ES-I3 (cell line): ENCODE measurements around the gene PAM16.
A peak's percentile ranks its signal among the peaks of the same experiment; 100 is the strongest.
"Not testable (repeated sequence)": the region's sequence is repeated elsewhere in the genome, so short reads cannot be mapped to it uniquely, and the experiment has no call there.

Experiments
- H3K36me3 ChIP-seq: 2 replicates; pipeline ENCODE4 v1.6.1; 2013; ENCODE audit warnings: mild to moderate bottlenecking, low read length, control low read depth, moderate library complexity; ENCODE audit not compliant: insufficient read depth
- H3K4me1 ChIP-seq: 2 replicates; pipeline ENCODE4 v1.6.1; 2013; ENCODE audit warnings: mild to moderate bottlenecking, control low read depth, low read length; ENCODE audit not compliant: insufficient read depth
- H3K9ac ChIP-seq: 2 replicates; pipeline ENCODE4 v1.6.1; 2013; ENCODE audit warnings: low read depth, mild to moderate bottlenecking, low read length, moderate library complexity
- H3K9me3 ChIP-seq: 2 replicates; pipeline ENCODE4 v1.6.1; 2013; ENCODE audit warnings: mild to moderate bottlenecking, low read length, moderate library complexity; ENCODE audit not compliant: control insufficient read depth, insufficient read depth

Gene PAM16

DNA sequence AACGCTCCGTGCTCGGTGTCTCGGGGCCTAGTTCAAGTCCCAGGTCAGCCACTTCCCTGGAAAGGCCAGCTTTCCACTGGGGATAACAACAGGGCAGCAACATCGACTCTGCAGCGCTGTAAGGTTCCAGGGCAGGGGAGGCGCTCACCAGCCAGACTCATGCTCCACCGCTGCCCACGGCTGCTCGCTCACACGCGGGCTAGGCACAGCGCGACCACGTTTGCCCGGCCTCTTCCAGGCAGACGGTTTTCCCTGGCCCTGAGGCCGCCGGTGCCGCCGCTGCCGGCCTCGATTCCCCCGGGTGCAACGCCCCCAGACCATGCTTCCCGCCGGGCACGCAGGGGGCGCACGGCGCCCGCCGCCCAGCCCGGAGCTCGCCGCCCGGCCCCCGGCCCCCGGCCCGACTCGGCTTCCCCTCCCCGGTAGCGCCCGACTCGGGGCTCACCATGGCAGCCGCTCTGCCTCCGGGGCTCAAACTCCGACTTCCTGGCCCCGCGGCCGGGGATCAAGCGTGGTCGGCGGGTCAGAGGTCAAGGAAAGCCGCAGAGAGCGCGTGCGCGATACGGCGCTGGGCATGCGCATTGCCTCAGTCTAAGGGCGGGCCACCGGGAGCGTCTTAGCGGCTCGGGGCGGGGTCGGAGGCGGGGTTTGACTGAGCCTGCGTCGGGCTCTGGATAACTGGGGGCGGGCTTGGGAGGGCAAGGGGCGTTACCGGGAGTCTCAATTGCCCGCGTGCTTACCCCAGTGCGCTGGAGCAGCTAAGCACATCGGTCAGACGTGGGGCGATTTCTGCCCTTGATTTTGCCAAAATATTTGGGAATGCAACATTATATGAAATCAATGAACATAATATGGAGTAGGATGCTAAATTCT lies at the start of gene PAM16:
TSS of gene PAM16 (minus strand) at position 535 of the 873 bp plus-strand sequence. CDS start at position 448, 87 bp downstream.
- no peaks in the 10 kb centered on the region for H3K4me1 ChIP-seq
- no peaks in the 10 kb centered on the region; the same call in 1 of the 2 replicates for H3K9me3 ChIP-seq
- H3K36me3 ChIP-seq: no peaks in the 10 kb centered on the region
- H3K9ac ChIP-seq: peak within 1 kb of the TSS; percentile 90

DNA sequence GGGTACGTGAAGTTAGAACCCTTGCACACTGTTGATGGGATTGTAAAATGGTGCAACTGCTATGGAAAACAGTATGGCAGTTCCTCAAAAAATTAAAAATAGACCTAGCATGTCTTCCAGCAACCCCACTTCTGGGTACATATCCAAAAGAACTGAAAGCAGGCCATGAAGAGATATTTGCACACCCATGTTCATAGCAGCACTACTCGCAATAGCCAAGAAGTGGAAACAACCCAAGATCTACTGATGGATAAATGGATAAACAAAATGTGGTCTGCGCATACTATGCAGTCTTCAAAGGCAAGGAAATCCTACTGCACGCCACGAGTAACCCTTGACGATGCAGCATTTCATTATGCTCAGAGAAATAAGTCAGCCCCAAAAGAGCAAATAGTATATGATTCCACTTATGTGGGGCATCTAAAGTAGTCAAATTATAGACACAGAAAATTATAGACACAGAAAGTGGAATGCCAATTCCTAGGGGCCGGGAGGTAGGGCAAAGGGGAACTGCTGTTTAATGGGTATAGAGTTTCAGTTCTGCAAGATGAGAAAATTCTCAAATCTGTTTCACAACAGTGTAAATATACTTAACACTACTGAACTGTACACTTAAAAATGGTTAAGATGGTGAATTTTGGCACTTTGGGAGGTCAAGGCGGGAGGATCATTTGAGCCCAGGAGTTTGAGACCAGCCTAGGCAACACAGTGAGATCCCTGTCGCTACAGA lies 48.0 kb upstream of the PAM16 start:
- H3K36me3 ChIP-seq: 0 out of 2 replicates have a peak, but pooled peaks cover 2% of the 10 kb centered on the region
- no peak overlapping the region for H3K9ac ChIP-seq
- no peaks in the 10 kb centered on the region for H3K9me3 ChIP-seq
- H3K4me1 ChIP-seq: no peaks in the 10 kb centered on the region

DNA sequence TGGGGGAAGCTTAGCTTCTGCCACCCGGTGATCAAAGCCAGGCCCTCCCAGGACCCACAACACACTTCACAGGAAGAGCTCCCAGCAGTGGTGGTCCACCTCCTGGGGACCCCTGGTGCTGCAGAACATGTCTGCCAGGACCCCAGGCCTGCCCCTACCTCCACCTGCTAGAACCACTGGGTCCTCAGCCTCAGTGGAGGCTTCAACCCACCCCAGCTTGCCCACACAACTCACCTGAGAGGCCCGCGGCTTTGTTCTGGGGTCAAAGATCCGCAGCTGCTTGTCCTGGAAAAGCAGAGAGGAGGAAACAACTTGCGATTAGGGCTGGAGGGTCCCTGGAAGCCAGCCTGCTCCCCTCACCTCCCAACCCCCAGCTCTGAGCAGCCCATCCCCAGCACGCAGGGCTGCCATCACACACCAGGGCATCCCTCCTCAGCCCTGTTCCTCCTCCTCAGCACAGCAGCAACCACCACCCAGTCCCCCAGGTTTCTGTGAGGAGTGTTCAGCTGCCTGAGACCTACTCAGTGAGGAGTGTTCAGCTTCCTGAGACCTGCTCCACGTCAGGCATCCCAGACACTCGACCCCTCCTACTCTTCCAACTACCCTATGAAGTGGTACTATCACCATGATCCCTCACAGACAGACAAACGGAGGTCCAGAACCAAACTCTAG lies 44.1 kb upstream of the PAM16 start:
- H3K9me3 ChIP-seq: no peaks in the 10 kb centered on the region
- no peaks in the 10 kb centered on the region for H3K36me3 ChIP-seq
- H3K9ac ChIP-seq: no peak overlapping the region
- H3K4me1 ChIP-seq: peaks cover 27% of the 10 kb centered on the region

DNA sequence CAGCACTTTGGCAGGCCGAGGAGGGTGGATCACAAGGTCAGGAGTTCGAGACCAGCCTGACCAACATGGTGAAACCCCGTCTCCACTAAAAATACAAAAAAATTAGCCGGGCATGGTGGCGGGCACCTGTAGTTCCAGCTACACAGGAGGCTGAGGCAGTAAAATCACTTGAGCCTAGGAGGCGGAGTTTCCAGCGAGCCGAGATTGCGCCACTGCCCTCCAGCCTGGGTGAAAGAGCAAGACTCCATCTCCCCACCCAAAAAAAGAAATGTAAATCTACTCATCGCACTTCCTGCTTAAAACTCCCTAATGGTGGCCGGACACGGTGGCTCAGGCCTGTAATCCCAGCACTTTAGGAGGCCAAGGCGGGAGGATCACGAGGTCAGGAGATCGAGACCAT lies 42.7 kb upstream of the PAM16 start:
- not testable (repeated sequence) for H3K36me3 ChIP-seq, H3K9ac ChIP-seq, H3K9me3 ChIP-seq
- peaks cover 40% of the 10 kb centered on the region for H3K4me1 ChIP-seq

DNA sequence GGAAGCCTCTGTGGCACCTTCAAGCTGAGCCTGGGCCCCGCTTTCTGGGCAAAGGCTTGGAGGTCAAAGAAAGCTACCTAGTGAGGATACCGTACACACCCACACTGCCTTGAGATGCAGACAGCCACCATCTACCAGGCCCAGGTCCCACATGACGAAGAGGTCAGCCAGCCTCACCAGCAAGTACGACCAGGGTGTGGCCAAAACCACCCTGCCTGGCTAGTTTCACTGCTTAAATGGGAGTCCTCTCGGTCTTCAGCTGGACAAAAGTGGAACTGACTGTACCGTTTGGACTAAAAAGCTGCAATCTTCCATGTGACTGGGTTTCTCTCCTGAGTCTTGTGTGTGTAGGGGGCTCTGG lies 42.1 kb upstream of the PAM16 start:
- H3K4me1 ChIP-seq: peaks cover 45% of the 10 kb centered on the region
- H3K9ac ChIP-seq: peak overlapping the region; percentile 19; the same call in 1 of the 2 replicates
- no peaks in the 10 kb centered on the region for H3K9me3 ChIP-seq
- no peaks in the 10 kb centered on the region for H3K36me3 ChIP-seq

DNA sequence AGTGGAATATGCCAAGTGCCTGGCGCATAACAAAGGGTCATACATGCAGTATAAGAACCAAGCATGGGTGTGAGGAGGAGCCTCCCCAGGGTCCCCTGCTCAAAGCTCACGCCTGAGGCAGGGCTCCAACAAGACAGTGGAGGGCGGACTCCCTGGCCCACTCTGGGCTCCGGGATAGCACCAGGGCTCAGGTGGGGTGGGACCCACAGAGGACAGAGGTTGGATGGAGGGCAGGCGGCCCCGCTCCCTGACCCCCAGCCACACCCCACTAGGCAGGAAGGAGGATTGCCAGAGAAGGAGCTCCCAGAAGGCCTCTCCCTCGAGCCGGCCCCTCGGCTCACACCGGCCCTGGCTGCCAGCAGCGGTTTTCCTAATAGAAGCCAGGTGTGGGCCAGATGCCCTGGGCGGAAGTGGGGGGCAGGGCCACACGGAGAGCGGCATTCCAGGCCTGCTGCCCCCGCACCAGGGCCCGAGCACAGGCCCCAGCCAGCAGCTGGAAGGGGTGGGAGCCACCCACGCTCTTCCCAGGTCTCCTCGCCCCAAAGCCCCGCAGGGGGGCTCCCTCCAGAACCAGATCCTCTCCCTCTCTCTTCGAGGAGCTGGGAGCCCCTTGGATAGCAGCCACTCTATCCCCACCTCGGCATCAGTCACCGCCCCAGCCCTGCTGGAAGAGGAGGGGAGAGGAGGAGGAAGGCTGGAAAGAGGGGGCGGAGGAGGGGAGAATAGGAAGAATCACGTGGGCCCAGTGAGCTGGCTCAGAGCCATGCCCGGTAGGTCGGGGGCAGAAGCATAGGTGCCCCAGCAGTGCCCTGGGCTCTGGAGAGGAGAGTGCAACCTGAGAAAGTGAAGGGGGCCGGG lies 41.5 kb upstream of the PAM16 start:
- H3K36me3 ChIP-seq: no peaks in the 10 kb centered on the region
- peak overlapping the region; percentile 19; the same call in 1 of the 2 replicates for H3K9ac ChIP-seq
- H3K9me3 ChIP-seq: no peaks in the 10 kb centered on the region

DNA sequence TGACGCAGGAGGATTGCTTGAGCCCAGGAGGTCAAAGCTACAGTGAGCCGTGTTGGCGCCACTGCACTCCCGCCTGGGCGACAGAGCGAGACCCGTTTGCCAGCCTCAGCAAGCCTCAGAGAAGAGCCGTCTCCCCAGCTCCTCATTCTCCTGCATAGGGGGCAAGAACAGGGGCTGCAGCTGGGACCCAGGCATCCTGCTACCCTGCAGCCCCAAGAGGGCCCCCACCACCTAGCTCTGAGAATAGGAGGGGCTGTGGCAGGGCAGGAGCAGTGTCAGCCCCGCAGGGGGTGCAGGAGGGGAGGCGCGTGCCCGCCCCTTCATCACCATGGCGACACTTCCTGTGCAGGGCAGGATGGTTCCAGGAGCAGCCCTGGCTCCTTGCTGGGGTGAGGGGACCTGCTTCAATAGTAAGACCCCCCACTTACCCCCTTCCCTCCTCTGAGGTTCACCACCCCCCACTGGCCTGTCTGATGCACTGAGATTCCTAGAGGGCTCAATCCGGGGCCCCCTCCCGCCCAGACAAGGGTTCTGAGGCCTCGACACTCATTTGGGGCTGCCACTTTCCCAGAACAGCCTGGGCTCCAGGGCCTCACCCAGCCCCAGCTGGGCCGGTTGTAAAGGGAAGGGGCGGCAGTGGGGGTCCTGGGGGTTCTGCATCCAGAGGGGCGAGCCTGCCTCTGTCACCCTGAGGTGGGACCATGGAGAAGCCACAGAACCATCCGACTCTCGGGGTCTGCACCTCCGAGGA lies 40.7 kb upstream of the PAM16 start:
- no peaks in the 10 kb centered on the region for H3K9me3 ChIP-seq
- peaks cover 45% of the 10 kb centered on the region for H3K4me1 ChIP-seq
- H3K9ac ChIP-seq: peak overlapping the region; percentile 19; the same call in 1 of the 2 replicates
- H3K36me3 ChIP-seq: no peaks in the 10 kb centered on the region

More for the DNA sequence above, 41.5 kb upstream of the PAM16 start:
- H3K4me1 ChIP-seq: peaks cover 45% of the 10 kb centered on the region

DNA sequence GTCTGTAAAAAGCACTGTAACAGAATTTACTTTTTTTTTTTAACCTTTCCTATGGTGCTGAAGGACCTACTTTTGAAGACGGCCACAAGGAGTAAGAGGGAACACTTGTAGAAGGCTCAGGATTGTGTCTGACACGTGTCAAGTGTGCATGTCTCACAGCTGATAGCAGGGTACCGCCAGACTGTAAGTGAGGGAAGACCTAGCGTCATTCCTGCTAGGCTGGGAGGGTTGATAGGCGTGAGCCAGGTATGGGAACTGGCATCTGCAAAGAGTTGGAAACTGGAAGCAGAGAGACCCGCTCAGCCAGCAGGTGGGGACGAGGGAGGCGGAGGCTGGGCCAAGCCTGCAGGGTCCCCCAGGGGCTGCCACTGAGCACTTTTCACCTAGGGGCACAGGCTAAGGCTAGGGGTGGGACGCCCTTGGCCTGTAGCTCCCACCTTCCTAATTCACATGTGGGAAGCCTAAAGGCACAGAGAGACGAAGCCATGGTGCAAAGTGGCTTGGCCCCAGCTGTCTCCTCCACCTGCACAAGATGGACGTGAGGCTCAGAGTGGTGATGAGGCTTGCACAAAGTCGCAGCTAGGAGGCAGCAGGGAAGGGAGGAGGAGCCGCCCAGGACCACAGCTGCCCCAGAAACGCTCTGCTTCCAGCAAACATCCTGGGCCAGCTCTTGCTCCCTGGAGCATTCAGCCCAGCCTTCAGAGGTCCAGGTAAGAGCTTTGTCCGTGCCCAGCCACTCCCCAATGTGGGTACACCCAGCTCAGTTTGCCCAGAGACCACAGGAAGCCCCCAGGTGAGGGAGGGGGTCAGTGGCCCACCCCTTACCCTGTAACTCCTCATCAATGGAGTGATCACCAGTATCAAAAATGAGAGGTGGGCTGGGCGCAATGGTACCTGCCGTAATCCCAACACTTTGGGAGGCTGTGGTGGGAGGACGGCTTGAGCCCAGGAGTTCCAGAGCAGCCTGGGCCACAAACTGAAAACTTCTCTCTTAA lies 39.4 kb upstream of the PAM16 start:
- no peaks in the 10 kb centered on the region for H3K36me3 ChIP-seq
- H3K9me3 ChIP-seq: no peaks in the 10 kb centered on the region
- H3K4me1 ChIP-seq: peaks cover 45% of the 10 kb centered on the region
- H3K9ac ChIP-seq: no peak overlapping the region

DNA sequence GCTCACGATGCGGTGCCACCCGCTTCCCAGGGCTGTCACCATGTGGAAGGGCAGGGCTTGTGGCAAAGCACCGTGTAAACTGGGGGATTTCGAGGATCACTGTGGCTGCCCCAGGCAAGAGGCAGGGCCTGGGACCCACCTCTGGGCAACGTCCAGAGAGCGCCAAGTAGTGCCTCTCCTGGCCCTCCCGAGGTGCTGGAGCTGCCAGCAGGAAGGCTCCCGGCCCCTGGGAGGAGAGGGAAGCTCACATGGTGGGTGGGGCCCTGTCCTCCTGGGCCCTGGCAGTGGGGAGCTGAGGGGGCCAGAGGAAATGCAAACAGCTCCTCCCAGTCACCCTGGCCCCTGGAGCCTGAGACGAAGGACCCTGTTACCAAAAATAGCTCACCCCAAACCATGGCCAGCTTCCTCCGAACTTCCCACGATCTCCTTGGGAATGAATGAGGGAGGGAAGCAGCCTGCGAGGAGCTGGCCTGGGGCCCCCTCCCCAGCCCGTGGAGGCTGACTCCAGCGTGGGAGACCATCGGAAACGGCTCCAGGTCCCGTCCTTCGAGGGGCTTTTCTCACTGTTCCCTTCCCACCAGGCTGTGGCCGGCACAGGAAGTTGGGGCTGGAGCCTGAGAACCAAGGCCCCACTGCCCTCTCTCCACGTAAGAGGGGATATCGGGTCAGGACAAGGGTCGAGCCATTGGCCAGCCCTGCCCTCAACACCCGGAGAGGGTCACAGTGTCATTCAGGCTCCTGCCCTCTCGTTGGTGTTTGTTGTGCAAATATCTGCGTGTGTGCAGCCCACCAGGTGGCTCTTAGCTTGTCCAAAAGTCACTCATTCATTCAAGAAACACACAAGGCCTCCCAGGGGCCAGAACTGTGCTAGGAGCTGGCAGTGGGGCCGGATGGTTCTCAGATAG lies 38.2 kb upstream of the PAM16 start:
- Histone ChIP-seq H3K36me3 (no peaks in the 10 kb centered on the region), H3K9ac (no peak overlapping the region), H3K4me1 (peaks cover 45% of the 10 kb centered on the region), H3K9me3 (no peaks in the 10 kb centered on the region)

DNA sequence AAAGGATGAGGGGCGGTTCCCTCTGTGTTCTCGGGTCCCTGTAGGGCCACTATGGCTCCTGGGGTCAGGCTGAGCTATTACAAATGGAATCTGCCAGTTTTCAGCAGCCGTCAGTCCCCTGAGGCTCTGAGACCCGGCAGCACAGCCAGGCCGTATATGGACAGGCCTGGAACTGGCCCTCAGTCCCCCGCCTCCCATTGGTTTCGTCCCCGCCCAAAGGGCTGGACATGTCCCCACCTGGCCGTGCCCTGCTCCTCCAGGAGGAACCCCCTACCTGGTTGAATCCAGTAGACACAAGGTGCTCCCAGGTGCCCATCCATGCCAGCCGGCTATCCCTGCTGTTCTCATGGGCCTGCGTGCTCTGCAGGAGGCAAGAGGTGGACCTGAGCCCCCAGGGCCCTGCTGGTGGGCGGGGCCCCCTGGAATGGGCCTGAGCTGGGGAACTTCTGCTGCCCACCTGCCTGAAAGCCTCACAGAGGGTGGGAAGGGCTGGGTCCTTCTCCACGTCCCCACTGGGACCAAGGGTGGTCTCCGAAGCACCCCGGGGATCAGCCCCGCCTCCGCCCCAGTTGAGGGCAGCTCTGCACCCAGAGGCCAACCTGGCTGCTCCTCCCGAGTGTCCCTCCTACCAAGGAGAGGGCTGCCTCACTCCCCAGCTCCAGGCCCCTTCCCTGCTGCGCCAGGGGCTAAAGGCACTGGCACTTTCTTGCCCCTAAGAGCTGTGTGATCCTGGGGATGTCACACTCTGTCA lies 37.3 kb upstream of the PAM16 start:
- no peaks in the 10 kb centered on the region for H3K36me3 ChIP-seq
- H3K9me3 ChIP-seq: no peaks in the 10 kb centered on the region
- H3K4me1 ChIP-seq: peaks cover 43% of the 10 kb centered on the region
- no peak overlapping the region for H3K9ac ChIP-seq

DNA sequence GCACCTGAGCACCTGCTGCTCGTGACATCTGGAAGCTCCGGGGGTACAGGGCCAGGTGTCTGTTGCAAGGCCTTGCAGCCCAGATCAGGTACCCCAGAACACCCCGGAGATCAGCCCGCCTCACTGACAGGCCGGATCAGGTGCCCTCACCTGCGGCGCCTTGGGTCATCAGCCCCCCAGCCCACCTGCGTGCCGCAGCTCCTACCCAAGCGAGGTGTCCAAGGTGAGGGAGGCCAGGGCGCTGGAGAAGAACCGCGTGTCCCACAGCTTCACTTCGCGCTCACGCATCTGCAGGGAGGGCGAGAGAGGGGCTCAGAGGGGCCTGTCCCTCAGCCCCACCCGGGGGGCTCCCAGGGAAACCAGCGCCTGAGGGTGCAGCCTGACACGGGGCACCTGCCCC lies 36.7 kb upstream of the PAM16 start:
- Histone ChIP-seq H3K4me1 (peaks cover 38% of the 10 kb centered on the region), H3K9ac (no peak overlapping the region), H3K9me3 (no peaks in the 10 kb centered on the region), H3K36me3 (no peaks in the 10 kb centered on the region)
